HAP-1 (cell line): Measurements from ENCODE around the gene CDH22.
A peak's percentile ranks its signal among the peaks of the same experiment; 100 is the strongest.

ENCODE experiments used
- DNase-seq, 2 experiments: peaks; one replicate each; pipeline ENCODE4 v3.0.0-alpha.2; 2016 to 2020; ENCODE audit warnings: low spot score in 2 of 2
- H3K27me3 ChIP-seq: fragments of 250-450 bp; sonication (Bioruptor Pico); 2 replicates; pipeline ENCODE4 v1.5.1; 2020; ENCODE audit warnings: low read depth, mild to moderate bottlenecking, moderate library complexity
- H3K36me3 ChIP-seq: fragments of 250-450 bp; sonication (Bioruptor Pico); replicated peaks from 2 replicates; pipeline ENCODE4 v1.5.1; 2020; ENCODE audit warnings: mild to moderate bottlenecking
- H3K4me1 ChIP-seq: fragments of 250-450 bp; sonication (Bioruptor Pico); 2 replicates; pipeline ENCODE4 v1.5.1; 2020; ENCODE audit warnings: mild to moderate bottlenecking
- H3K4me3 ChIP-seq: fragments of 250-450 bp; sonication (Bioruptor Pico); 2 replicates; pipeline ENCODE4 v1.5.1; 2020; ENCODE audit warnings: mild to moderate bottlenecking, moderate library complexity
- H3K9me3 ChIP-seq: fragments of 250-450 bp; sonication (Bioruptor Pico); 2 replicates; pipeline ENCODE4 v1.5.1; 2020; ENCODE audit warnings: mild to moderate bottlenecking, moderate library complexity
- in situ Hi-C: fragments of 300-500 bp; cut with MboI; formaldehyde crosslinking; loops from 3 replicates; pipeline ENCODE4 v1.14.3; 2020; ENCODE audit warnings: low sequenced_read_pairs, inconsistent platforms, mixed read lengths

CDH22 gene

GRCh38 chr20:46291401-46291800, 16.9 kb downstream of the CDH22 start:
- DNase-seq = no peak
- H3K4me3 ChIP-seq = no peak overlapping the region
- in situ Hi-C loops = no loop called here
- H3K27me3 ChIP-seq = peaks cover 15% of the 10 kb centered on the region
- no peaks in the 10 kb centered on the region for H3K4me1 ChIP-seq
- no peaks in the 10 kb centered on the region for H3K36me3 ChIP-seq
- H3K9me3 ChIP-seq = no peaks in the 10 kb centered on the region

- no peaks in the 10 kb centered on the region for H3K36me3 ChIP-seq
- H3K4me3 ChIP-seq = no peak overlapping the region
- no peaks in the 10 kb centered on the region for H3K4me1 ChIP-seq
- DNase-seq = peak in 1 of 2 experiments; percentile 15
- in situ Hi-C loops = no loop called here
- H3K27me3 ChIP-seq = peaks cover 5% of the 10 kb centered on the region
- no peaks in the 10 kb centered on the region for H3K9me3 ChIP-seq
Measured at GRCh38 chr20:46289432-46289831, 18.9 kb downstream of the CDH22 start.

GRCh38 chr20:46286977-46287376, 21.3 kb downstream of the CDH22 start:
- no peak for DNase-seq
- Histone ChIP-seq H3K9me3 (no peaks in the 10 kb centered on the region), H3K4me3 (no peak overlapping the region), H3K27me3 (peaks cover 17% of the 10 kb centered on the region), H3K4me1 (no peaks in the 10 kb centered on the region), H3K36me3 (no peaks in the 10 kb centered on the region)
- in situ Hi-C loops = no loop called here

GRCh38 chr20:46286382-46286781, 21.9 kb downstream of the CDH22 start:
- in situ Hi-C loops = no loop called here
- Histone ChIP-seq H3K36me3 (no peaks in the 10 kb centered on the region), H3K9me3 (no peaks in the 10 kb centered on the region), H3K4me1 (no peaks in the 10 kb centered on the region), H3K4me3 (no peak overlapping the region), H3K27me3 (peaks cover 17% of the 10 kb centered on the region)
- no peak for DNase-seq

GRCh38 chr20:46285740-46286139, 22.6 kb downstream of the CDH22 start:
- Histone ChIP-seq H3K27me3 (peaks cover 17% of the 10 kb centered on the region), H3K4me3 (no peak overlapping the region), H3K9me3 (no peaks in the 10 kb centered on the region), H3K36me3 (no peaks in the 10 kb centered on the region), H3K4me1 (no peaks in the 10 kb centered on the region)
- no peak for DNase-seq
- in situ Hi-C loops = no loop called here

GRCh38 chr20:46285072-46285471, 23.2 kb downstream of the CDH22 start:
- no peaks in the 10 kb centered on the region for H3K9me3 ChIP-seq
- no peak for DNase-seq
- H3K4me3 ChIP-seq = no peak overlapping the region
- H3K4me1 ChIP-seq = no peaks in the 10 kb centered on the region
- H3K36me3 ChIP-seq = no peaks in the 10 kb centered on the region
- in situ Hi-C loops = no loop called here
- peaks cover 23% of the 10 kb centered on the region for H3K27me3 ChIP-seq

- no peaks in the 10 kb centered on the region for H3K9me3 ChIP-seq
- H3K36me3 ChIP-seq = no peaks in the 10 kb centered on the region
- H3K4me1 ChIP-seq = no peaks in the 10 kb centered on the region
- DNase-seq = no peak
- peaks cover 25% of the 10 kb centered on the region for H3K27me3 ChIP-seq
- in situ Hi-C loops = no loop called here
- no peak overlapping the region for H3K4me3 ChIP-seq
Measured at GRCh38 chr20:46284040-46284427, 24.3 kb downstream of the CDH22 start.

- H3K4me1 ChIP-seq = no peaks in the 10 kb centered on the region
- no peak for DNase-seq
Measured at GRCh38 chr20:46283426-46284039, 24.8 kb downstream of the CDH22 start.

GRCh38 chr20:46282669-46283068, 25.6 kb downstream of the CDH22 start:
- Histone ChIP-seq H3K4me1 (no peaks in the 10 kb centered on the region), H3K4me3 (no peak overlapping the region), H3K36me3 (no peaks in the 10 kb centered on the region), H3K27me3 (peaks cover 25% of the 10 kb centered on the region), H3K9me3 (no peaks in the 10 kb centered on the region)
- in situ Hi-C loops = no loop called here
- no peak for DNase-seq

More at GRCh38 chr20:46283426-46284039, 24.8 kb downstream of the CDH22 start:
- H3K4me3 ChIP-seq = no peak overlapping the region
- peaks cover 25% of the 10 kb centered on the region for H3K27me3 ChIP-seq
- in situ Hi-C loops = no loop called here
- no peaks in the 10 kb centered on the region for H3K9me3 ChIP-seq
- H3K36me3 ChIP-seq = no peaks in the 10 kb centered on the region

GRCh38 chr20:46279103-46279502, 29.2 kb downstream of the CDH22 start:
- Histone ChIP-seq H3K36me3 (no peaks in the 10 kb centered on the region), H3K27me3 (peaks cover 28% of the 10 kb centered on the region), H3K4me3 (no peak overlapping the region), H3K4me1 (no peaks in the 10 kb centered on the region), H3K9me3 (no peaks in the 10 kb centered on the region)
- DNase-seq = no peak
- in situ Hi-C loops = no loop called here

- Histone ChIP-seq H3K27me3 (peaks cover 20% of the 10 kb centered on the region), H3K4me1 (no peaks in the 10 kb centered on the region), H3K9me3 (no peaks in the 10 kb centered on the region), H3K36me3 (no peaks in the 10 kb centered on the region), H3K4me3 (no peak overlapping the region)
- in situ Hi-C loops = no loop called here
- DNase-seq = no peak
Measured at GRCh38 chr20:46277602-46278001, 30.7 kb downstream of the CDH22 start.

GRCh38 chr20:46276531-46276930, 31.8 kb downstream of the CDH22 start:
- H3K27me3 ChIP-seq = peaks cover 16% of the 10 kb centered on the region; the same call in 1 of the 2 replicates
- in situ Hi-C loops = no loop called here
- DNase-seq = no peak
- no peaks in the 10 kb centered on the region for H3K9me3 ChIP-seq
- H3K4me3 ChIP-seq = no peak overlapping the region
- H3K4me1 ChIP-seq = no peaks in the 10 kb centered on the region
- H3K36me3 ChIP-seq = no peaks in the 10 kb centered on the region

- DNase-seq = no peak
- Histone ChIP-seq H3K4me1 (no peaks in the 10 kb centered on the region), H3K9me3 (no peaks in the 10 kb centered on the region), H3K27me3 (peaks cover 10% of the 10 kb centered on the region; the same call in 1 of the 2 replicates), H3K36me3 (no peaks in the 10 kb centered on the region), H3K4me3 (no peak overlapping the region)
- in situ Hi-C loops = no loop called here
Measured at GRCh38 chr20:46275091-46275490, 33.2 kb downstream of the CDH22 start.

- Histone ChIP-seq H3K36me3 (no peaks in the 10 kb centered on the region), H3K27me3 (peaks cover 8% of the 10 kb centered on the region; the same call in 1 of the 2 replicates), H3K4me3 (no peak overlapping the region), H3K4me1 (no peaks in the 10 kb centered on the region), H3K9me3 (no peaks in the 10 kb centered on the region)
- no peak for DNase-seq
- in situ Hi-C loops = no loop called here
Measured at GRCh38 chr20:46273717-46274116, 34.6 kb downstream of the CDH22 start.
